ENCODE measurements around the gene OR52E5.

Gene OR52E5

DNA sequence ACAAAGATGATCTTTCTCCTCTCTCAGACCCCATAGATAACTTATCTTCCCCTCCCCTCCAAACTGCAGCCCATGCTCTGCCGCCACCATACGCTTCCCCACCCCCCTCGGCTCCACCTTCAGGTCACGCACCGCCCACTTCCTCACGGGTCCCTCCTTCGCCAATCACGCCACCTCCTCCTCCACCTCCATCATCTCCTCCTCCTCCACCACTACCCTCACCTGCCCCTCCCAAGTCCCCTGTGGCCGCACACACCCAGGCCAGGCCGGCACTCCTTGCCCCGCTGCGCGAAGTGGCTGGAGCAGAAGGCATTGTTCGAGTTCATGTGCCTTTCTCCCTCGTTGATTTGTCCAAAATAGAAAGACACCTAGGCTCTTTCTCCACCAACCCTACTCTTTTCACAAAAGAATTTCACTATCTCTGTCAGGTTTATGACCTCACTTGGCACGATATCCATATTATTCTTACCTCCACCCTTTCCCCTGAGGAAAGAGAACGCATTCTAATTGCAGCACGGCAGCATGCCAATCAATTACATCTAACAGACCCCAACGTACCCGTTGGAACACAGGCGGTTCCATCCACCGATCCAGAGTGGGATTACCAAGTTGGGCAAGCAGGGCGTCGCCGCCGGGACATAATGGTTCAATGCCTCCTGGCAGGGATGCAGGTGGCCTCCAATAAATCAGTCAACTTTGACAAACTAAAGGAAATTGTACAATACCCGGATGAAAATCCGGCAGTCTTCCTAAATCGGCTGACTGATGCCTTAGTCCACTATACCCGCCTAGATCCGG is 36.8 kb downstream of the OR52E5 start:
- H3K27ac ChIP-seq: no peak overlapping the region
- CTCF ChIA-PET: no interaction called here
- DNase-seq (ENCODE audit: low spot score): no peak
- TF ChIP-seq, protein P1, sequence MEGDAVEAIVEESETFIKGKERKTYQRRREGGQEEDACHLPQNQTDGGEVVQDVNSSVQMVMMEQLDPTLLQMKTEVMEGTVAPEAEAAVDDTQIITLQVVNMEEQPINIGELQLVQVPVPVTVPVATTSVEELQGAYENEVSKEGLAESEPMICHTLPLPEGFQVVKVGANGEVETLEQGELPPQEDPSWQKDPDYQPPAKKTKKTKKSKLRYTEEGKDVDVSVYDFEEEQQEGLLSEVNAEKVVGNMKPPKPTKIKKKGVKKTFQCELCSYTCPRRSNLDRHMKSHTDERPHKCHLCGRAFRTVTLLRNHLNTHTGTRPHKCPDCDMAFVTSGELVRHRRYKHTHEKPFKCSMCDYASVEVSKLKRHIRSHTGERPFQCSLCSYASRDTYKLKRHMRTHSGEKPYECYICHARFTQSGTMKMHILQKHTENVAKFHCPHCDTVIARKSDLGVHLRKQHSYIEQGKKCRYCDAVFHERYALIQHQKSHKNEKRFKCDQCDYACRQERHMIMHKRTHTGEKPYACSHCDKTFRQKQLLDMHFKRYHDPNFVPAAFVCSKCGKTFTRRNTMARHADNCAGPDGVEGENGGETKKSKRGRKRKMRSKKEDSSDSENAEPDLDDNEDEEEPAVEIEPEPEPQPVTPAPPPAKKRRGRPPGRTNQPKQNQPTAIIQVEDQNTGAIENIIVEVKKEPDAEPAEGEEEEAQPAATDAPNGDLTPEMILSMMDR (conservative IDR thresholded peaks at IDR 0.05; ENCODE audit: low read depth): no peak
- POLR2A ChIA-PET (ENCODE audit: low non-redundant PET): no interaction called here

DNA sequence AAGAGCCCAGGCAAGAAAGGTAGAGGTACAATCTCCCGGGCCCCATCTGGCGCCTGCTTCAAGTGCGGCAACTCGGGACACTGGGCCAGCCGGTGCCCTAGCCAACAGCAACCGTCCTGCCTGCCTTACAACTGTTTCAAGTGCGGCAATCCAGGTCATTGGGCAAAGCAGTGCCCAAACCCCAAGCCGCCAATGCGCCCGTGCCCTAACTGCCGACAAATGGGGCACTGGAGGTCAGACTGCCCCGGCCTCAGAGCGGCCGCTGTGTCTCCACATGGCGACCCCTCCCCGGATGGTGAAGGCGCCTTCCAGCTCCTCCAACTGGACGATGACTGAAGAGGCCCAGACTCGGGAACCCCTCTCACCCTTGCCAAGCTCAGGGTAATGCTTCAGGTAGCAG is 37.6 kb downstream of the OR52E5 start:
- POLR2A ChIA-PET (ENCODE audit: low non-redundant PET): no interaction called here

DNA sequence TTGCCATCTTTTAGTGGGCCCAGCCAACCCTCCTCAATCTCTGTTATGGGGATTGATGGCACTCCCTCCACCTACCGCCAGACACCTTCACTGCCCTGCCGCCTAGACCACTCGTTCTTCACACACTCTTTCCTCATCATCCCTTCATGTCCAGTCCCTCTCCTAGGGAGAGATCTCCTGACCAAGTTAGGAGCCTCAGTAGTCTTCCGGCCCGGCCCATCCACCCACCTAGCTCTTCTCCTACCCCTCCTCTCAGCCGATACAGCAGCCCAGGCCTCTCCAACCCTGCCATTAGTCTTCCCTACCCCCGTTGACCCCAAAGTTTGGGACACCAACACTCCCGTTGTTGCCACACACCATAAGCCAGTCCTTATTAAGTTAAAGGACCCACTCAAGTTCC is 38.1 kb downstream of the OR52E5 start:
- CTCF ChIA-PET: interaction anchor here (0.6 kb wide), 1 partner anchor 8 kb away, joined by 3 read pairs; no protein-coding TSS in a partner anchor
- POLR2A ChIA-PET (ENCODE audit: low non-redundant PET): no interaction called here
- DNase-seq (ENCODE audit: low spot score): no peak
- TF ChIP-seq, protein P1 (conservative IDR thresholded peaks at IDR 0.05; ENCODE audit: low read depth): no peak
- H3K27ac ChIP-seq: no peak overlapping the region

More for the DNA sequence above, 37.6 kb downstream of the OR52E5 start:
- H3K27ac ChIP-seq: no peak overlapping the region
- DNase-seq (ENCODE audit: low spot score): no peak
- CTCF ChIA-PET: no interaction called here
- TF ChIP-seq, protein P1 (conservative IDR thresholded peaks at IDR 0.05; ENCODE audit: low read depth): no peak

DNA sequence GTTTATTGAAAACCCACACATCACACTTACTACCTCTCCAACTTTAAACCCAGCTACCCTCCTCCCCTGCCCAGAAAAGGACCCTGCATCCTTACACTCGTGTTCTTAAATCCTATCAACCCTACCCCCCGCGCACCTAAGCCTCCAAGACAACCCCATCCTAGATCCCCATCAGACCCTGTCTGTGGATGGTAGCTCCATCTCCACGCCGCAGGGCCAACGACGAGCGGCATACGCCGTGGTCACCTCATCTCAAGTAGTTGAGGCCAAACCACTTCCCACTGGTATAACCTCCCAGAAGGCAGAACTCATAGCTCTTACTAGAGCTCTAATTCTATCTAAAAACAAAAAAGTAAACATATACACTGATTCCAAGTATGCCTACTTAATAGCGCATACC is 39.7 kb downstream of the OR52E5 start:
- TF ChIP-seq, protein P1 (conservative IDR thresholded peaks at IDR 0.05; ENCODE audit: low read depth): no peak
- ChIA-PET CTCF (no interaction called here), POLR2A (ENCODE audit: low non-redundant PET) (no interaction called here)
- no peak overlapping the region for H3K27ac ChIP-seq
- no peak for DNase-seq (ENCODE audit: low spot score)

DNA sequence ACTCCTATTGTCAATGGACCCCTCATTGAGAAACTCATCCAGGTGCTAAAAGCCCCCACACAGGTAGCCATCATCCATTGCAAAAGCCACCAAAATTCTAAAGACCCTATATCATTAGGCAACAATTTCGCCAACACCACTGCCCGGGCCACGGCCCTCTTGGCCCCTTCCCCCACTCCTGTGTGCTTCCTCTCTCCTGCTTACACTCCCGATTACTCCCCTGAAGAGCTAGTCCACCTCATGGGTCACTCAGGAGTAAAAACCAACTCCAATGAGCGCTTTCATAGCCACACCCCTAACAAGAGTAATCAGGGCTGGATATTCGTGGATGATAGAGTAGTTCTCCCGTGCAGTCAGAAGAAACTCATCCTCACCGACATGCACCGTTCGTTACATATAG is 40.1 kb downstream of the OR52E5 start:
- H3K27ac ChIP-seq: no peak overlapping the region
- TF ChIP-seq, protein P1 (conservative IDR thresholded peaks at IDR 0.05; ENCODE audit: low read depth): no peak
- no peak for DNase-seq (ENCODE audit: low spot score)
- POLR2A ChIA-PET (ENCODE audit: low non-redundant PET): no interaction called here
- CTCF ChIA-PET: no interaction called here

DNA sequence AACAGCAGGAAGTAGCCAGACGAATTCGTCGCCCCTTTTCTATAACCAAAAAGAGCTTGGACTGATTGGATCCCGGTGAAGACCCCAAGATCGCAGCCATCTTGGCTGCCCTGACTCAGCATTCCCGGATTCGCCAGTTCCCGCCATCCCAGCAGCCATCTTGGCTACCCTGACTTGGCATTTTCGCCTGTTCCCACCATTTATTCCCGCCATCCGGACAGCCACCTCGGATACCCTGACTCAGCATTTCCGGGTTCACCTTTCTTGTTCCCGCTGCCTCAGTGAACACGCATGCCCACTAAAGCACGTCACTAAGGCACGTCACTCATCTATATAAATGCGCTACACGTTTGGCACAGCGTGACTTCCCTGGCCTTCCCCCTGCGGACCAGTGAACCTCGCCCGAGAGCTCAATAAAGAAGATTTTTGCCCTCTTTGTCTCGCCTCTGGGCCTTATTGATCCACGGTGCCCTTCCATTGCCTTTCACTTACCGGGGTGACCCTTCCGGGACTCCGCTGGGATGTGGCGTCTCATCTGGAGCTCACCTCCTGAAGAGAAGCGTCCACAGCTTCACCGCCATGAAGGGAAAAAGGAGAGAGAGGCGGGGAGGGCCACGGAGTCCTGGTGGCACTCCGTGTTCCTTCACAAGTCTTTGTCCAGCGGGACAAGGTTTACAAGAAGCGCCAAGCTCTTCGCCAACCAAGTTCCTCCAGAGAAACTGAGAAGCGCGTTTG is 45.0 kb downstream of the OR52E5 start:
- ChIA-PET CTCF (no interaction called here), POLR2A (ENCODE audit: low non-redundant PET) (no interaction called here)
- TF ChIP-seq, protein P1 (conservative IDR thresholded peaks at IDR 0.05; ENCODE audit: low read depth): no peak
- no peak overlapping the region for H3K27ac ChIP-seq
- DNase-seq (ENCODE audit: low spot score): no peak

All from RWPE1 (cell line).